Endothelial cell of umbilical vein (primary cell): ENCODE results near the gene RPS6KB1. TPM values are rescaled to one million over a fixed set of nuclear protein-coding genes. Genes with fewer than 3 reads are reported as not detected.
"Not testable (repeated sequence)": the region's sequence is repeated elsewhere in the genome, so short reads cannot be mapped to it uniquely, and the experiment has no call there.

Experiments
- BruUV-seq: library from RNA; stranded (reverse); fragments of 400-500 nt; replicated peaks from 2 replicates; lab custom pipeline; 2021; lab: Mats Ljungman, UMichigan
- CTCF ChIA-PET: fragments of 300-600, 350-600 bp; sonication (Branson Sonifier 250); formaldehyde crosslinking; loops from one replicate; lab custom pipeline; 2021; ENCODE audit warnings: antibody characterized with exemption, inconsistent platforms; lab: Charles Lee
- POLR2A ChIA-PET: fragments of 300-600, 350-600 bp; sonication (Branson Sonifier 250); formaldehyde crosslinking; loops from one replicate; lab custom pipeline; 2021; ENCODE audit warnings: antibody characterized with exemption, inconsistent platforms; lab: Charles Lee
- DNase-seq: peaks from one replicate; pipeline ENCODE4 v3.0.0-alpha.2; 2011; ENCODE audit warnings: low read depth, low spot score
- FAIRE-seq: peaks from 2 replicates; lab custom pipeline; 2011; peaks lifted over from hg19 to GRCh38; lab: Jason Lieb, UNC
- H2AFZ ChIP-seq: 2 replicates; pipeline ENCODE4 v1.6.0; 2012; ENCODE audit warnings: low read depth, low read length, control low read depth, inconsistent platforms
- H3K27ac ChIP-seq: 2 replicates; pipeline ENCODE4 v1.5.1; 2011; ENCODE audit warnings: low read depth, mild to moderate bottlenecking, control low read depth, low read length, moderate library complexity; ENCODE audit not compliant: insufficient read depth
- H3K27me3 ChIP-seq, 2 experiments: 2 replicates each; pipeline versions ENCODE4 v1.6.0 to v1.6.1; 2011; ENCODE audit warnings: low read length in 2 of 2, mixed read lengths in 1 of 2; ENCODE audit not compliant: control insufficient read depth in 2 of 2, insufficient read depth in 2 of 2
- H3K36me3 ChIP-seq, 2 experiments: 2 replicates in 1 of 2; 3 replicates in 1 of 2; pipeline ENCODE4 v1.5.1; 2011; ENCODE audit warnings: low read length in 2 of 2, mild to moderate bottlenecking in 1 of 2, moderate library complexity in 1 of 2; ENCODE audit not compliant: control insufficient read depth in 2 of 2, insufficient read depth in 2 of 2; ENCODE audit errors: extremely low read depth in 1 of 2
- H3K4me1 ChIP-seq: 3 replicates; pipeline ENCODE4 v1.5.1; 2011; ENCODE audit warnings: mild to moderate bottlenecking, low read length; ENCODE audit not compliant: control insufficient read depth, insufficient read depth; ENCODE audit errors: extremely low read depth
- H3K4me2 ChIP-seq: 2 replicates; pipeline ENCODE4 v1.6.1; 2011; ENCODE audit warnings: low read length, control low read depth, mixed read lengths; ENCODE audit not compliant: insufficient read depth
- H3K4me3 ChIP-seq, 3 experiments: fragments of 200-600 bp in 1 of 3; sonication (generic), shearing (Covaris generic) in 1 of 3; replicated peaks in 1 of 3; 2 replicates each; pipeline ENCODE4 v1.5.1; 2011 to 2016; ENCODE audit warnings: control low read depth in 3 of 3, low read length in 3 of 3, mild to moderate bottlenecking in 2 of 3, inconsistent platforms in 1 of 3, low read depth in 1 of 3, moderate library complexity in 1 of 3; ENCODE audit not compliant: insufficient read depth in 1 of 3
- H3K79me2 ChIP-seq: 2 replicates; pipeline ENCODE4 v1.6.0; 2012; ENCODE audit warnings: low read length, inconsistent platforms; ENCODE audit not compliant: control insufficient read depth, insufficient read depth
- H3K9ac ChIP-seq: replicated peaks from 2 replicates; pipeline ENCODE3; 2011; ENCODE audit warnings: low read length, control low read depth; ENCODE audit not compliant: insufficient read depth; ENCODE audit errors: extremely low read depth
- H3K9me1 ChIP-seq: replicated peaks from 3 replicates; pipeline ENCODE4 v1.6.0; 2011; ENCODE audit warnings: mild to moderate bottlenecking, low read length; ENCODE audit not compliant: control insufficient read depth, insufficient read depth; ENCODE audit errors: extremely low read depth
- H3K9me3 ChIP-seq: replicated peaks from 2 replicates; pipeline ENCODE4 v1.5.1; 2012; ENCODE audit warnings: low read length, inconsistent platforms; ENCODE audit not compliant: control insufficient read depth, insufficient read depth
- H4K20me1 ChIP-seq: replicated peaks from 2 replicates; pipeline ENCODE3; 2011; ENCODE audit warnings: mild to moderate bottlenecking, low read length; ENCODE audit not compliant: control insufficient read depth, insufficient read depth; ENCODE audit errors: extremely low read depth
- EZH2 ChIP-seq: IDR thresholded peaks from 2 replicates; pipeline ENCODE4 v1.6.1; 2012; ENCODE audit warnings: borderline replicate concordance, low read depth, mild to moderate bottlenecking, moderate library complexity, low read length, inconsistent platforms; ENCODE audit not compliant: severe bottlenecking
- FOS ChIP-seq: IDR thresholded peaks from 2 replicates; pipeline ENCODE4 v1.6.1; 2011; ENCODE audit warnings: mild to moderate bottlenecking, low read length, moderate library complexity, borderline replicate concordance; ENCODE audit not compliant: insufficient read depth
- GATA2 ChIP-seq: IDR thresholded peaks from 2 replicates; pipeline ENCODE4 v1.7.0; 2011; ENCODE audit warnings: low read depth, mild to moderate bottlenecking, moderate library complexity, mixed read lengths, low read length; ENCODE audit not compliant: insufficient read length, insufficient read depth
- JUN ChIP-seq: IDR thresholded peaks from 2 replicates; pipeline ENCODE4 v1.6.1; 2011; ENCODE audit warnings: borderline replicate concordance, low read depth; ENCODE audit not compliant: insufficient read length, insufficient read depth
- MYC ChIP-seq: IDR thresholded peaks from one replicate; pipeline ENCODE4 v1.6.1; 2011; ENCODE audit warnings: mild to moderate bottlenecking, low read depth, low read length
- POLR2A ChIP-seq: IDR thresholded peaks from 2 replicates; pipeline ENCODE4 v1.6.1; 2012; ENCODE audit warnings: low read depth, mild to moderate bottlenecking, control low read depth, low read length
- POLR2AphosphoS5 ChIP-seq: IDR thresholded peaks from 2 replicates; pipeline ENCODE4 v1.6.1; 2012; ENCODE audit warnings: low read depth, mild to moderate bottlenecking, control low read depth, low read length, moderate library complexity; ENCODE audit not compliant: insufficient read depth
- dilution Hi-C: fragments of 300-500 bp; cut with MboI; formaldehyde crosslinking; loops from one replicate; pipeline ENCODE4 v1.15.0; 2019; ENCODE audit warnings: low sequenced_read_pairs; ENCODE audit not compliant: extremely low pct_ligation_motif_present
- intact Hi-C: fragments of 100-400 bp; cut with micrococcal nuclease; formaldehyde crosslinking; loops from one replicate; pipeline ENCODE4 v1.10.0; 2022
- polyA plus RNA-seq, 4 experiments: library from polyadenylated mRNA; depleted of rRNA in 3 of 4; stranded (reverse) in 3 of 4; unstranded in 1 of 4; fragments of >200 nt; gene quantifications; 2 replicates each; pipeline versions ENCODE4 v1.2.1 to v1.2.3, GENCODE V29; 2011 to 2012; ENCODE audit warnings: missing spikeins in 1 of 4
- total RNA-seq: library from RNA; stranded (reverse); gene quantifications from 2 replicates; pipeline ENCODE4 v1.2.3, GENCODE V29; 2021
- TF ChIP-seq, protein P1 (sequence below), 2 donors: IDR thresholded peaks; 1 replicate in 1 of 2; 2 replicates in 1 of 2; pipeline ENCODE4 v1.5.1; 2011; ENCODE audit warnings: low read length in 2 of 2, mild to moderate bottlenecking in 2 of 2, moderate library complexity in 2 of 2, control low read depth in 1 of 2, inconsistent platforms in 1 of 2, low read depth in 1 of 2; ENCODE audit not compliant: insufficient read depth in 1 of 2; ENCODE audit errors: extremely low read depth in 1 of 2
- TF ChIP-seq, protein P2 (sequence below): IDR thresholded peaks from 2 replicates; pipeline ENCODE4 v1.6.1; 2011; ENCODE audit not compliant: insufficient read depth, insufficient read length

The RPS6KB1 gene
- total and polyA plus RNA-seq, 2 donors (not counting 3 experiments of a cell fraction or from before 2014, with no cell fraction given) = 5.4 to 45.7 TPM

DNA sequence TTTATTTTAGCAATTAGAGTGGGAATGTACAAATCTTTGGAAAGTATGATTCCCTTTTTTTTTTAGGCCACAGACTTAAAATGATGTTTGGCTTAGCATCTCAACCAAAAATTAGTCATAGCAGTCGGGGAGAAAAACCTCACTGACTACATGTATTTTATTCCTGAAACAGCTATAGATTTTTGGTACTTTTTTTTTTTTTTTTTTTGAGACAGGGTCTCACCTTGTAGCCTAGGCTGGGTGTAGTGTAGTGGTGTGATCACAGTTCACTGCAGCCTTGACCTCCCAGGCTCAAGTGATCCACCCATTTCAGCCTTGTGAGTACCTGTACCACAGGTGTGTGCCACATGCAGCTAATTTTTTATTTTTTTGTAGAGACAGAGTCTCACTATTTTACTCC is 48.2 kb downstream of the RPS6KB1 start:
- no TSS peak for BruUV-seq
- Histone ChIP-seq H2AFZ (no peak overlapping the region), H4K20me1 (no peaks in the 10 kb centered on the region), H3K9ac (no peak overlapping the region), H3K4me1 (no peaks in the 10 kb centered on the region), H3K4me2 (no peak overlapping the region), H3K9me3 (no peaks in the 10 kb centered on the region), H3K27ac (no peak overlapping the region), H3K36me3 (peaks cover 0 to 4% of the 10 kb centered on the region in 2 experiments), H3K27me3 (no peaks in the 10 kb centered on the region), H3K4me3 (no peak overlapping the region), H3K9me1 (no peaks in the 10 kb centered on the region), H3K79me2 (no peaks in the 10 kb centered on the region)
- ChIA-PET POLR2A (no interaction called here), CTCF (interaction anchor here (2.2 kb wide), 1 partner anchor 27 kb away, joined by 8 read pairs; no protein-coding TSS in a partner anchor)
- dilution Hi-C loops = no loop called here
- intact Hi-C loops = no loop called here
- FAIRE-seq (no peak), DNase-seq (no peak)
- TF ChIP-seq POLR2AphosphoS5 (no peak), MYC (no peak), GATA2 (no peak), JUN (no peak), POLR2A (no peak), EZH2 (no peak), FOS (no peak)
- TF ChIP-seq, protein P1, sequence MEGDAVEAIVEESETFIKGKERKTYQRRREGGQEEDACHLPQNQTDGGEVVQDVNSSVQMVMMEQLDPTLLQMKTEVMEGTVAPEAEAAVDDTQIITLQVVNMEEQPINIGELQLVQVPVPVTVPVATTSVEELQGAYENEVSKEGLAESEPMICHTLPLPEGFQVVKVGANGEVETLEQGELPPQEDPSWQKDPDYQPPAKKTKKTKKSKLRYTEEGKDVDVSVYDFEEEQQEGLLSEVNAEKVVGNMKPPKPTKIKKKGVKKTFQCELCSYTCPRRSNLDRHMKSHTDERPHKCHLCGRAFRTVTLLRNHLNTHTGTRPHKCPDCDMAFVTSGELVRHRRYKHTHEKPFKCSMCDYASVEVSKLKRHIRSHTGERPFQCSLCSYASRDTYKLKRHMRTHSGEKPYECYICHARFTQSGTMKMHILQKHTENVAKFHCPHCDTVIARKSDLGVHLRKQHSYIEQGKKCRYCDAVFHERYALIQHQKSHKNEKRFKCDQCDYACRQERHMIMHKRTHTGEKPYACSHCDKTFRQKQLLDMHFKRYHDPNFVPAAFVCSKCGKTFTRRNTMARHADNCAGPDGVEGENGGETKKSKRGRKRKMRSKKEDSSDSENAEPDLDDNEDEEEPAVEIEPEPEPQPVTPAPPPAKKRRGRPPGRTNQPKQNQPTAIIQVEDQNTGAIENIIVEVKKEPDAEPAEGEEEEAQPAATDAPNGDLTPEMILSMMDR (IDR thresholded peaks at IDR 0.05; ENCODE audit: extremely low read depth in 1 of 2, insufficient read depth in 1 of 2, low read depth in 1 of 2, low read length in 2 of 2) = no peak
- TF ChIP-seq, protein P2, sequence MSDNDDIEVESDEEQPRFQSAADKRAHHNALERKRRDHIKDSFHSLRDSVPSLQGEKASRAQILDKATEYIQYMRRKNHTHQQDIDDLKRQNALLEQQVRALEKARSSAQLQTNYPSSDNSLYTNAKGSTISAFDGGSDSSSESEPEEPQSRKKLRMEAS = no peak

DNA sequence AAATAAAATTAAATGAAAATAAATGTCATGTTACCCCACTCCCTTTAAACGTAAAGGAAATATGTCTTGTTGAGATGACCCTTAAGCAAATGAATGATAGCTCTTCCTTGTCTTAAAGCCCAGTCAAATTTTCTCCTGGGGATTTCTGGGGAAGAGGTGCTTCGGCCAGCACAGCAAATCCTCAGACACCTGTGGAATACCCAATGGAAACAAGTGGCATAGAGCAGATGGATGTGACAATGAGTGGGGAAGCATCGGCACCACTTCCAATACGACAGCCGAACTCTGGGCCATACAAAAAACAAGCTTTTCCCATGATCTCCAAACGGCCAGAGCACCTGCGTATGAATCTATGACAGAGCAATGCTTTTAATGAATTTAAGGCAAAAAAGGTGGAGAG is 53.5 kb downstream of the RPS6KB1 start:
- H3K27me3 ChIP-seq, H2AFZ ChIP-seq, H3K36me3 ChIP-seq, H3K27ac ChIP-seq, POLR2A ChIA-PET, BruUV-seq, H3K4me2 ChIP-seq, H3K9me1 ChIP-seq, dilution Hi-C loops, intact Hi-C loops, H3K9ac ChIP-seq, DNase-seq, H3K4me3 ChIP-seq, H4K20me1 ChIP-seq, H3K79me2 ChIP-seq, H3K4me1 ChIP-seq, H3K9me3 ChIP-seq, FAIRE-seq: not testable (repeated sequence)
- CTCF ChIA-PET = interaction anchor here (1.4 kb wide), 2 partner anchors 32 to 91 kb away, joined by 4 read pairs; no protein-coding TSS in a partner anchor

DNA sequence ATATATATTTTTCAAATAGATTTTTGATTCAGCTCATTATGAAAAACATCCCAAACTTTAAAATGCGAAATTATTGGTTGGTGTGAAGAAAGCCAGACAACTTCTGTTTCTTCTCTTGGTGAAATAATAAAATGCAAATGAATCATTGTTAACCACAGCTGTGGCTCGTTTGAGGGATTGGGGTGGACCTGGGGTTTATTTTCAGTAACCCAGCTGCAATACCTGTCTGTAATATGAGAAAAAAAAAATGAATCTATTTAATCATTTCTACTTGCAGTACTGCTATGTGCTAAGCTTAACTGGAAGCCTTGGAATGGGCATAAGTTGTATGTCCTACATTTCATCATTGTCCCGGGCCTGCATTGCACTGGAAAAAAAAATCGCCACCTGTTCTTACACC is 54.4 kb downstream of the RPS6KB1 start:
- H3K27ac ChIP-seq, H3K9me1 ChIP-seq, H3K36me3 ChIP-seq, H3K4me2 ChIP-seq, H3K27me3 ChIP-seq, dilution Hi-C loops, H3K9ac ChIP-seq, H2AFZ ChIP-seq, DNase-seq, H3K79me2 ChIP-seq, H3K4me3 ChIP-seq, H4K20me1 ChIP-seq, H3K9me3 ChIP-seq, FAIRE-seq, BruUV-seq, POLR2A ChIA-PET, intact Hi-C loops, H3K4me1 ChIP-seq: not testable (repeated sequence)
- CTCF ChIA-PET = interaction anchor here (1.4 kb wide), 1 partner anchor 33 kb away, joined by 4 read pairs; no protein-coding TSS in a partner anchor
